GM21529 (cell line): ENCODE results near the gene DMP1.

Source experiments
- ATAC-seq: cut with Tn5 transposase; IDR thresholded peaks from one replicate; pipeline ENCODE4 v1.9.1; 2021; ENCODE audit not compliant: unreplicated experiment

The DMP1 gene, protein sequence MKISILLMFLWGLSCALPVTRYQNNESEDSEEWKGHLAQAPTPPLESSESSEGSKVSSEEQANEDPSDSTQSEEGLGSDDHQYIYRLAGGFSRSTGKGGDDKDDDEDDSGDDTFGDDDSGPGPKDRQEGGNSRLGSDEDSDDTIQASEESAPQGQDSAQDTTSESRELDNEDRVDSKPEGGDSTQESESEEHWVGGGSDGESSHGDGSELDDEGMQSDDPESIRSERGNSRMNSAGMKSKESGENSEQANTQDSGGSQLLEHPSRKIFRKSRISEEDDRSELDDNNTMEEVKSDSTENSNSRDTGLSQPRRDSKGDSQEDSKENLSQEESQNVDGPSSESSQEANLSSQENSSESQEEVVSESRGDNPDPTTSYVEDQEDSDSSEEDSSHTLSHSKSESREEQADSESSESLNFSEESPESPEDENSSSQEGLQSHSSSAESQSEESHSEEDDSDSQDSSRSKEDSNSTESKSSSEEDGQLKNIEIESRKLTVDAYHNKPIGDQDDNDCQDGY

DNA sequence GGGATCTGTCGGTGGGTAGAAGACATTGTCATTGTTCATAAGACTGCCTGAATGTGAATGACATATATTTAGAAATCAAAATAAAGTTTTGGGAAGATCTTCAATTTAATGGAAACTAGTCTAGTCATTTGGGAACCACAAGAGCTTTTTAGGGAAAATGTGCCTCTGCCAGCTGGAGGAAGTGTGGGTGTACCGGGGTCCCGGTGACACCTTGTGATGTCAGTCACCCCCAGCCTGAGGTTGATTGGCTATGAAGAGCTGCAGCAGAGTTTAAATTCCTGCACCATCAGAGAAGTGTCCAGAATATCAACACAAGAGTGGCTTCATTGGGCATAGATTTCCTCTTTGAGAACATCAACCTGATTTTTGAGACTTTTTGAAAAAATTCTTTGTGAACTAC is at the start of gene DMP1:
Gene DMP1, plus strand, starts transcription at position 301 of the 400 bp plus-strand sequence. CDS start 6,213 bp downstream, outside the sequence.
- no peak for ATAC-seq

DNA sequence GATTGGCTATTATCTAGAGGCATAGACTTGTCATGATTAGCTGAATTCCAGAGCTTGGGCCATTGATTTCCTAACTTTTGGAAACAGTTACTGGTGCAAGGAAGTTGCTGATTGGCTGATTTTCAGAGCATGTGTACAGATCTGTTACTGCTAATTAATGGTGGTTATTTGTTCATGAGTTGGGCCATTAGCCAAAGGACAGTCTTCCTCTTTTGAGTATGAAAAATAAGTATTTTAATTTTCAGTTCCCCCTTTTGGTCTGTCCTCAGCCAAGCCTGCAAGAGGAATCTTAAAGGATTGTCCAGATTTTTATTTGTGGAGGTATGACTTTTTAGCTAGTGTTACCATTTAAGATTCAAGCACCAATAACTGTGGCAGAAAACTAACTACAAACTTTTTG is 48.7 kb upstream of the DMP1 start:
- ATAC-seq: no peak

DNA sequence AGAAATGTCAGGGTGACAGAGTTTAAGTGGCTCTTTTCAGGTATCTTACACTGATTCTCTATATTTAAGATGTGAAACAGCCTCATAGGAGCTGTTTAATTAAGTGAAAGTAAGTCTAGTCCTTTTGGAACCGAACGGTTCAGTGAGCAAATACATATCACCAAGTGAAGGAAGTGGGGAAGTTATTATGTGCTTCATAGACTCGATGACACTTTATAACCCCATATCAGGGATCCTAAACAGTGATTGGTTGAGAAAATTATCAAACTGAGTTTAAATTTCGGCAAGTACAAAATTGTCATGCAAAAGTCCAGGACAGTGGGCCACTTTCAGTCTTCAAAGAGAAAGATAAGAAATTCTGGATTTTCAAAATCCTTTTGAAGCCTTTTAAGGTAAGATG is 41.9 kb upstream of the DMP1 start, which contains the start of gene DSPP:
Gene DSPP, plus strand, starts transcription at position 301 of the 400 bp plus-strand sequence. CDS start 2,380 bp downstream, outside the sequence.
- ATAC-seq: no peak

DNA sequence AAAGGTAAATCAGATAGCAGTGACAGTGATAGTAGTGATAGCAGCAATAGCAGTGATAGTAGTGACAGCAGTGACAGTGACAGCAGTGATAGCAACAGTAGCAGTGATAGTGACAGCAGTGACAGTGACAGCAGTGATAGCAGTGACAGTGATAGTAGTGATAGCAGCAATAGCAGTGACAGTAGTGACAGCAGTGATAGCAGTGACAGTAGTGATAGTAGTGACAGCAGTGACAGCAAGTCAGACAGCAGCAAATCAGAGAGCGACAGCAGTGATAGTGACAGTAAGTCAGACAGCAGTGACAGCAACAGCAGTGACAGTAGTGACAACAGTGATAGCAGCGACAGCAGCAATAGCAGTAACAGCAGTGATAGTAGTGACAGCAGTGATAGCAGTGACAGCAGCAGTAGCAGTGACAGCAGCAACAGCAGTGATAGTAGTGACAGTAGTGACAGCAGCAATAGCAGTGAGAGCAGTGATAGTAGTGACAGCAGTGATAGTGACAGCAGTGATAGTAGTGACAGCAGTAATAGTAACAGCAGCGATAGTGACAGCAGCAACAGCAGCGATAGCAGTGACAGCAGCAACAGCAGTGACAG is 35.7 kb upstream of the DMP1 start:
- ATAC-seq: no peak

- ATAC-seq: no peak
These were observed 33.8 kb upstream of the DMP1 start for GRCh38 chr4:87616268-87616667.

GRCh38 chr4:87620086-87620485 is 30.0 kb upstream of the DMP1 start:
- no peak for ATAC-seq

GRCh38 chr4:87620491-87620890 is 29.6 kb upstream of the DMP1 start:
- no peak for ATAC-seq

- no peak for ATAC-seq
These were observed 27.8 kb upstream of the DMP1 start for GRCh38 chr4:87622303-87622702.

GRCh38 chr4:87624698-87625097 is 25.4 kb upstream of the DMP1 start:
- peak; percentile 61 for ATAC-seq

- ATAC-seq: no peak
These were observed 18.4 kb upstream of the DMP1 start for GRCh38 chr4:87631668-87632067.

DNA sequence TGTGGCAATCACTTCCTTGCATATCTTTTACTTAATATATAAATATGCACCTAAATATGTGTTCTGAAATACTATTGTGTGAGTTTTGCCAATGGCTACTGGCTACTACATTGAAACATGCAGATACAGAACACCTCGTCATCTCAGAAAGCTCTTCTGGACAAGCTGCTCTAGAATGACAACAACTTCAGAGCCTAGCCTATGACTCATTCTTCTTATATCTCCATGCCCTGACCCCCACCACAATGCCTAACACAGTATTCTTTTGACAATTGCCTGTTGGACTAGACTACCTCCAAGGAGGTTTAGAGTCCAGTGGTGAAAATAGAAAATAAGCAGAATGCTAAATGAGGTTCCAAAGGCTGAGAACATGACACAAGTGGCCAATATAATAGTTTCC is 17.6 kb upstream of the DMP1 start:
- ATAC-seq: no peak

GRCh38 chr4:87633243-87633642 is 16.8 kb upstream of the DMP1 start:
- ATAC-seq: no peak

DNA sequence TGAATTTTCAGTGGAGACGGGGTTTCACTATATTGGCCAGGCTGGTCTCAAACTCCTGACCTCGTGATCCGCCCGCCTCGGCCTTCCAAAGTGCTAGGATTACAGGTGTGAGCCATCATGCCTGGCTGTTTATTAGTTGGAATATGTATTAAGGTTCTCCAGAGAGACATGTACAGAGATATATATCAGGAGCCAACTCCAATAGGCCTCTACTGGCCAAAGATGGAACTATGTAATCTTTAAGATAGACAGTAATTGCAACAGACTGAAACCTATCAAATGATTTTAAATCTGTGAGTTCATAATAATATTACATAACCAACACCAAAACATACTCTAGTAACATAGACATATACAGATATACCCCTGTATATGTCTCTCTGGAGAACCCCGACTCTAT is 5.8 kb upstream of the DMP1 start:
- ATAC-seq: no peak

DNA sequence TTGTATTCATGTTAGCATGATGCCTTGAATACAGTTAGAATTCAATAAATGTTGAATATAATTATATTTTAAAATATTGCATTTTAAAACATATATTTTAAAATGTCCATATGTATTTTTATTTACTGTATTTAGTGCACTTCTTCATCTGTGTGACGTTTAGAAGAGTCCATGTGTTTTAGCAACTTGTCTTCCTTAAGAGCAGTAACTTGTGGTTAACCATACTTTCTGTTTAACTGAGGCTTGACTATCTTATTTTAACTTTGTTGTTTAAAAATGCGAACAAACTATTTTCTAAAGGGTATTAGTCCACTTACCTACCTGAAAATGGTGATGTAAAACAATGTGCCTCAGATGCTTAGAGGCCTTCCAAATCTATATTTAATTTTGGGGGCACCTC is 858 bp downstream of the DMP1 start:
- no peak for ATAC-seq

DNA sequence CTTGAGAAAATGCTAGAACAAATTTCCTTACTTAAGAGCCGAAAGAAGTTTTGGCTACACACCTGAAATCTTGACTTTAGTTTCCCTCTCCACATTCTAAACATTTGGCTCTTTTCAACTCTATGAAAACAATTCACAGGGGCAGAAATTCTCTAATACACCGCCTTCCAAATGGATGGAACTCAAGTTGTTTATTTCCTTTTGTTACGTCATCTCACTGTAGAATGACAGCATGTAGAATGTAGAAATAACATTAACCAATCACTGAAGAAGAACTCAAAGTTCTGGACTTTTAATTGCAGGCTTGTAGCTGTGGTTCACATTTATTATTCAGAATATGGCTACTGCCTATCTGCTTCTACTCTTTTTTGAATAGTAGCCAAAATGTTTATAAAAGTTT is 1.9 kb downstream of the DMP1 start:
- ATAC-seq: no peak

- no peak for ATAC-seq
These were observed 4.5 kb downstream of the DMP1 start for GRCh38 chr4:87654487-87655044.

DNA sequence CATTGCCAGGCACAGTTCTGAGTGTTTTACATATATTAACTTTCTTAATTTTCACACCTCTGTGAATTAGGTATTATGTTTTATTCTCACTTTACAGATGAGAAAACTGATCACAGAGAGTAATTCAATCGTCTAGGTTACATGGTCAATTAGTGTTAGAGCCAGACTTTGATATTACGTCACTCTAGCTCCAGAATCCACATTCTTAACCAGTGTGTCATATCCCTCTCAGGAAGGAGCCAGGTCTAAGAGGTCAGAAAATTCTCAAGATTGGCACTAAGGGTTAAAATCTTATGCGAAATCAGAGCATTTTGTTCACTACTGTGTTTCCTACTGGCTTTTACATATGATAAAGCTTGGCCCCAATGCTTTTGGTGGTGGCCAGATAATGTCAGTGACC is 7.4 kb downstream of the DMP1 start:
- ATAC-seq: no peak

- no peak for ATAC-seq
These were observed 9.3 kb downstream of the DMP1 start for GRCh38 chr4:87659247-87659931.

- ATAC-seq: no peak
These were observed 12.8 kb downstream of the DMP1 start for GRCh38 chr4:87662871-87663270.

- ATAC-seq: no peak
These were observed 19.3 kb downstream of the DMP1 start for GRCh38 chr4:87669373-87669772.

DNA sequence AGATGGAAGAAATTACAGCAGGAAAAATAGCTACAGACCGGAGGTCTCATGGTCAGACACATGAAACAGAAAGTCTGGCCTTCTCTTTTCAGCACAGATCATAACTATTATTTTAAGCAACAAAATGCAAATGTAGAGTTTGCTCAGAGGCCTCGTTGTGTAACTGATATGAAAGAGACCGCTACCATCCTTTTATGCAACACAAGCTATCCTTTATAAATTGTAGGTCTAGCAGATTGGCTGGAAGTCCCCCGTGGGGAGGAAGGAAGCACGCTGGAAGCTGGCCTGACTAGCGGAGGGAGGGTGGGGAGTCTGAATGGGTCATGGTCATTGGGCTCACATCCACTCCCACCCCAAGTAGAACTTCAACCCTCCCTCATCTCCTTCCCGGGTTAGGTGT is 27.7 kb downstream of the DMP1 start:
- peak; percentile 95 for ATAC-seq
